Hepatocyte (in vitro differentiated cells): ENCODE data around the gene AVPR1B. TPM values are rescaled to one million over a fixed set of nuclear protein-coding genes. Genes with fewer than 3 reads are reported as not detected.

Experiments
- DNase-seq: peaks from one replicate; pipeline ENCODE4 v3.0.0-alpha.2; 2016; ENCODE audit warnings: low spot score
- H2AFZ ChIP-seq: fragments of 200-600 bp; sonication (generic); 2 replicates; pipeline ENCODE4 v1.6.0; 2016; ENCODE audit warnings: antibody characterized with exemption, mild to moderate bottlenecking
- H3K27ac ChIP-seq: fragments of 200-600 bp; sonication (generic); 2 replicates; pipeline ENCODE4 v1.5.1; 2016; ENCODE audit warnings: mild to moderate bottlenecking
- H3K27me3 ChIP-seq: fragments of 200-600 bp; sonication (generic); 2 replicates; pipeline ENCODE4 v1.6.1; 2016
- H3K36me3 ChIP-seq: fragments of 200-600 bp; sonication (generic); replicated peaks from 2 replicates; pipeline ENCODE4 v1.5.1; 2016; ENCODE audit warnings: low read depth; ENCODE audit not compliant: insufficient read depth
- H3K4me1 ChIP-seq: fragments of 200-600 bp; sonication (generic); 2 replicates; pipeline ENCODE4 v1.5.1; 2016; ENCODE audit warnings: mild to moderate bottlenecking, moderate library complexity; ENCODE audit not compliant: insufficient read depth
- H3K4me2 ChIP-seq: fragments of 200-600 bp; sonication (generic); 2 replicates; pipeline ENCODE4 v1.6.0; 2016
- H3K4me3 ChIP-seq: fragments of 200-600 bp; sonication (generic); 2 replicates; pipeline ENCODE4 v1.5.1; 2016; ENCODE audit warnings: mild to moderate bottlenecking
- H3K79me2 ChIP-seq: fragments of 200-600 bp; sonication (generic); 2 replicates; pipeline ENCODE4 v1.6.0; 2017; ENCODE audit warnings: mild to moderate bottlenecking
- H3K9me2 ChIP-seq: fragments of 200-600 bp; sonication (generic); replicated peaks from 2 replicates; pipeline ENCODE4 v1.6.0; 2017; ENCODE audit warnings: mild to moderate bottlenecking; ENCODE audit not compliant: insufficient read depth
- H3K9me3 ChIP-seq: fragments of 200-600 bp; sonication (generic); 2 replicates; pipeline ENCODE4 v1.5.1; 2016; ENCODE audit warnings: low read depth, mild to moderate bottlenecking
- H4K20me1 ChIP-seq: fragments of 200-600 bp; sonication (generic); 2 replicates; pipeline ENCODE4 v1.6.0; 2016; ENCODE audit warnings: mild to moderate bottlenecking; ENCODE audit not compliant: insufficient read depth, poor library complexity, severe bottlenecking
- CTCF ChIP-seq: fragments of 200-600 bp; sonication (generic); IDR thresholded peaks from 2 replicates; pipeline ENCODE4 v1.5.1; 2016; ENCODE audit warnings: antibody characterized with exemption, mild to moderate bottlenecking; ENCODE audit not compliant: poor library complexity
- EZH2 ChIP-seq: fragments of 200-600 bp; sonication (generic); IDR thresholded peaks from 2 replicates; pipeline ENCODE4 v1.6.1; 2016; ENCODE audit warnings: antibody characterized with exemption, mild to moderate bottlenecking, borderline replicate concordance
- EZH2phosphoT487 ChIP-seq: fragments of 200-600 bp; sonication (generic); IDR thresholded peaks from one replicate; pipeline ENCODE4 v1.6.1; 2018; ENCODE audit warnings: antibody characterized with exemption, mild to moderate bottlenecking, low read depth, moderate library complexity; ENCODE audit not compliant: unreplicated experiment, severe bottlenecking
- WGBS: methylation state at CpG from one replicate; pipeline ENCODE4 v1.1.6; 2016; ENCODE audit warnings: low lambda C conversion rate; ENCODE audit errors: missing lambda C conversion rate; 5-methylcytosine and 5-hydroxymethylcytosine counted together
- polyA plus RNA-seq: library from polyadenylated mRNA; unstranded; fragments of >200 nt; fragmentation: Nextera tagmentation; extraction: Ambion mirVana; gene quantifications from 2 replicates; pipeline ENCODE4 v1.2.1, GENCODE V29; 2016
- small RNA-seq: library from RNA; depleted of rRNA; stranded (forward); fragments of <200 nt; gene quantifications from one replicate; pipeline ENCODE3, GENCODE V24; 2014
- total RNA-seq: library from RNA; depleted of rRNA; stranded (reverse); fragments of >200 nt; gene quantifications from 2 replicates; pipeline ENCODE4 v1.2.3, GENCODE V29; 2014

AVPR1B gene
- total and polyA plus RNA-seq, 2 experiments from 2014 or later, result not detected

GRCh38 chr1:206060844-206061243, 56.3 kb downstream of the AVPR1B start:
- H4K20me1 ChIP-seq, result no peaks in the 10 kb centered on the region
- no peak overlapping the region for H3K4me3 ChIP-seq
- 87% methylated on average over 3 of the region's 3 CpGs for WGBS
- H3K9me2 ChIP-seq, result no peaks in the 10 kb centered on the region
- TF ChIP-seq CTCF, result no peak
- no peak for TF ChIP-seq EZH2phosphoT487
- no peak for TF ChIP-seq EZH2
- H3K36me3 ChIP-seq, result no peaks in the 10 kb centered on the region
- DNase-seq, result no peak
- H3K79me2 ChIP-seq, result no peaks in the 10 kb centered on the region
- H2AFZ ChIP-seq, result no peak overlapping the region
- no peaks in the 10 kb centered on the region for H3K27me3 ChIP-seq
- no peaks in the 10 kb centered on the region for H3K9me3 ChIP-seq
- H3K4me1 ChIP-seq, result peaks cover 6% of the 10 kb centered on the region
- H3K27ac ChIP-seq, result no peak overlapping the region
- H3K4me2 ChIP-seq, result no peak overlapping the region

Small RNA genes within 50 kb of the gene (small RNA-seq; reads per million reads assigned to genes)
- gene RF00271, result not detected

Other genes starting within 250 kb of the AVPR1B start
- 0.13 and 0.44 TPM in 2 replicates for gene SLC26A9, start 173.9 kb downstream of the AVPR1B start, total RNA-seq
- 0.63 and 2.4 TPM in 2 replicates for gene SLC26A9, start 173.9 kb downstream of the AVPR1B start, polyA plus RNA-seq
- gene RAB7B, start 114.0 kb downstream of the AVPR1B start, total RNA-seq, result 3.9 and 4.5 TPM in 2 replicates
- 16.6 and 22.6 TPM in 2 replicates for gene RAB7B, start 114.0 kb downstream of the AVPR1B start, polyA plus RNA-seq
- 65.9 and 66.4 TPM in 2 replicates for gene CTSE, start 93.5 kb downstream of the AVPR1B start, total RNA-seq
- gene CTSE, start 93.5 kb downstream of the AVPR1B start, polyA plus RNA-seq, result 66.7 and 86.0 TPM in 2 replicates
- gene RHEX, start 64.2 kb downstream of the AVPR1B start, total RNA-seq, result not detected in 2 replicates
- gene RHEX, start 64.2 kb downstream of the AVPR1B start, polyA plus RNA-seq, result 0.51 and 0.78 TPM in 2 replicates
- gene FAM72A, start 85.5 kb upstream of the AVPR1B start, total RNA-seq, result 0.83 and 0.92 TPM in 2 replicates
- gene FAM72A, start 85.5 kb upstream of the AVPR1B start, polyA plus RNA-seq, result 1.8 and 4.2 TPM in 2 replicates
- 22.4 and 23.7 TPM in 2 replicates for gene SRGAP2, start 86.2 kb upstream of the AVPR1B start, total RNA-seq
- 16.3 and 28.1 TPM in 2 replicates for gene SRGAP2, start 86.2 kb upstream of the AVPR1B start, polyA plus RNA-seq